Nephron progenitor cell (in vitro differentiated cells): ENCODE results near the gene CD47.

Source experiments
- DNase-seq: peaks from one replicate; pipeline ENCODE4 v3.0.0; 2021
- H3K27ac Mint-ChIP-seq: 2 replicates; pipeline ENCODE4 v1.8.0; 2021; ENCODE audit warnings: mild to moderate bottlenecking, moderate library complexity, mixed read lengths
- H3K27me3 Mint-ChIP-seq: 2 replicates; pipeline ENCODE4 v1.8.0; 2021; ENCODE audit warnings: mild to moderate bottlenecking, low read depth, mixed read lengths; ENCODE audit not compliant: poor library complexity
- H3K36me3 Mint-ChIP-seq: 2 replicates; pipeline ENCODE4 v1.8.0; 2021; ENCODE audit warnings: low read depth, mixed read lengths
- H3K4me1 Mint-ChIP-seq: 2 replicates; pipeline ENCODE4 v1.8.0; 2021; ENCODE audit warnings: mixed read lengths
- H3K4me3 Mint-ChIP-seq: 2 replicates; pipeline ENCODE4 v1.8.0; 2021; ENCODE audit warnings: mild to moderate bottlenecking, moderate library complexity, mixed read lengths
- H3K9me3 Mint-ChIP-seq: 2 replicates; pipeline ENCODE4 v1.8.0; 2021; ENCODE audit warnings: mild to moderate bottlenecking, moderate library complexity, mixed read lengths
- TF ChIP-seq, protein P1 (sequence below): fragments of 200-600 bp; sonication (generic); IDR thresholded peaks from 2 replicates; pipeline ENCODE4 v1.5.0; 2021; ENCODE audit warnings: antibody characterized with exemption

The CD47 gene

DNA sequence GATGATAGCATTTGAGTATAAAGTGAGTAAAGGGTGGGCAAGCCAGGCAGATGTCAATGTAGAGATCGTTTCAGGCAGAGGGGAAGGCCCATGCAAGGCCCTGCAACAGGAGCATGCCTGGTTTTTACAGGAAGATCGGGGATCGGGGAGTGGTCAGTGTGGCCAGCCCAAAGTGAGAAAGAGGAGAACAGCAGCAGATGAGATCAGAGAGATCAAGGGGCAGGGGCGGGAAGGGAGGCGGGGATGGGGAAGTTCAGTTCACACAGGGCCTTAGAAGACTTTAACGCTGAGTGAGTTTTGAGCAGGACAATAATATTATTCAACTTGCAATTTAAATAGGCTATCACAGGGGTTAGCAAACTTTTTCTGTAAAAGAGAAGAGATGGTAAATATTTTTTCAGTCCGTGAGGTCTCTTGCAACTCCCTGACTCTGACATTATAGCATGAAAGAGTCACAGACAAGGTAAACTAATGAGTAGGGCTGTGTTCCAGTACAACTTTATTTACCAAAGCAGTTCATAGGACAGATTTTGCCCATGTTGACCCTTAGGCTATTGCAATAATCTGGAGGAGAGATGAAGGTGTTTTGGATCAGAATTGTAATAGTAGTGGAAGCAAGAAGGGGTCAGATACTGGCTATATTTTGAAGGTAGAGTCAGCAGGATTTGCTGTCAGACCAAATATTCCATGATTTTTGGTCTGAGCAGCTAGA lies 12.4 kb upstream of the CD47 start:
- H3K9me3 Mint-ChIP-seq = no peaks in the 10 kb centered on the region
- DNase-seq = no peak
- H3K27ac Mint-ChIP-seq = peak overlapping the region; percentile 13
- H3K27me3 Mint-ChIP-seq = no peaks in the 10 kb centered on the region
- peaks cover 57% of the 10 kb centered on the region for H3K4me1 Mint-ChIP-seq
- TF ChIP-seq, protein P1, sequence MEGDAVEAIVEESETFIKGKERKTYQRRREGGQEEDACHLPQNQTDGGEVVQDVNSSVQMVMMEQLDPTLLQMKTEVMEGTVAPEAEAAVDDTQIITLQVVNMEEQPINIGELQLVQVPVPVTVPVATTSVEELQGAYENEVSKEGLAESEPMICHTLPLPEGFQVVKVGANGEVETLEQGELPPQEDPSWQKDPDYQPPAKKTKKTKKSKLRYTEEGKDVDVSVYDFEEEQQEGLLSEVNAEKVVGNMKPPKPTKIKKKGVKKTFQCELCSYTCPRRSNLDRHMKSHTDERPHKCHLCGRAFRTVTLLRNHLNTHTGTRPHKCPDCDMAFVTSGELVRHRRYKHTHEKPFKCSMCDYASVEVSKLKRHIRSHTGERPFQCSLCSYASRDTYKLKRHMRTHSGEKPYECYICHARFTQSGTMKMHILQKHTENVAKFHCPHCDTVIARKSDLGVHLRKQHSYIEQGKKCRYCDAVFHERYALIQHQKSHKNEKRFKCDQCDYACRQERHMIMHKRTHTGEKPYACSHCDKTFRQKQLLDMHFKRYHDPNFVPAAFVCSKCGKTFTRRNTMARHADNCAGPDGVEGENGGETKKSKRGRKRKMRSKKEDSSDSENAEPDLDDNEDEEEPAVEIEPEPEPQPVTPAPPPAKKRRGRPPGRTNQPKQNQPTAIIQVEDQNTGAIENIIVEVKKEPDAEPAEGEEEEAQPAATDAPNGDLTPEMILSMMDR = no peak
- H3K36me3 Mint-ChIP-seq = no peaks in the 10 kb centered on the region
- peak overlapping the region; percentile 28 for H3K4me3 Mint-ChIP-seq

DNA sequence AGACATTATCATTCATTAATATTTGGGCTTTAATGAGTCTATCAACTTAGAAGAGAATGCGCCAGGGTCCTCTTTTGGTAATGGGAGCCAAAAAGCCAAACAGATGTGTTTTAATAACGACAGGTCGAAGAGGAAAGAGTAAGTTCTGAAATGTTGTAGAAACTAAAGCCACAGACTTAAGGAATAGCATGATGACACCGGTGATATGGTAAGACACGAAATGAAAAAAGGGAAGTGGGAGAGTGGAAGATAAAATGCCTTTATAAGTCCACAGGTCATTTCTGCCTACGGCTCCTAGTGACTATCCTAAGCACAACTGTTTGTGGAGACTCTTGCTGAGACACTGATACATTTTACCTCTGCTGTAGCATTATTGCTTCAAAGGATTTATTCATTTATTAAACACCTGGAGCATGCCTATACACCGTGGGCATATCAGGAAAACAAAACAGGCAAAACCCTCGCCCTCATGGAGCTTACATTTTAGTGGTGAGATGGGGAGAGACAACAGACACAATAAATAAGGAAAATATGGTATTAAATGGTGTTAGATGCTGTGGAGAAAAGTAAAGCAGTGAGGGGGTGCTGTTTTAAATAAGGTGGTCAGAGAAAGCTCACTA lies 11.7 kb upstream of the CD47 start:
- TF ChIP-seq, protein P1 = no peak
- Mint-ChIP-seq H3K27ac (peak overlapping the region; percentile 13), H3K36me3 (no peaks in the 10 kb centered on the region), H3K27me3 (no peaks in the 10 kb centered on the region), H3K4me3 (peak overlapping the region; percentile 28), H3K9me3 (no peaks in the 10 kb centered on the region), H3K4me1 (peaks cover 57% of the 10 kb centered on the region)
- DNase-seq = no peak

DNA sequence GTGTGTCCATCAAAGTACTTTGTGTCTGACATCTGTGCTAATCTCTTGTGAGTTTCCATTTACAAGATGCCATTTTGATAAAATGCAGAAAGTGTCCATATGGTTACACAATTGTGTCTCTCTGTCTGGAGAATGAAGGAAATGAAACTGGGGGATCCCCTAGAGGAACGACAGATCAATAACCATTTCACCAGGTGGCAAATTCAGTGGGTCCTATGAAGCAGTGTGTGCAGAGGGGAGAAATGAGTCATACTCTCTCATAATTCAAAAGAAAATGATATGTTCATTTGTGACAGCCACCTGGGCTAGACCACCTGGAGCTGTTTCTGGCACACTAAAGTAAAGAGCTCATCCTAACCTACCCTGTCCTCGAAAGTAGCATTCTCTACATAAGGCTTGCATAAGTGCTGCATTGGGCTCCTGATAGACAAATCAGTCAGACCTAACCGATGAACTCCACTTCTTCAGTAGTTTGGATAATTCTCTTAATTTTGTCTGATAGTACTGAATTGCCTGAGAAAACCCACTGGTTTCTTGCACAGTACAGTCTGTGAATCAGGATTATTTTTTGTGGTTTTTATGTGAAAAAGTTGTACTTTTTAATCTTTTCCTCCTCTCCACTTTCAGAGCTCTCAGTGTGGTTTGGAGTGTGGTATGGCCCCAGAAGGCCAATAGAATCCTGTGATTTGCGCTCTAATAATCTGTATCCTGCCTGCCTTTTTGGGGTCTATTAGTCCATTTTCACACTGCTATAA lies 10.3 kb upstream of the CD47 start:
- no peak overlapping the region for H3K4me3 Mint-ChIP-seq
- H3K4me1 Mint-ChIP-seq = peaks cover 54% of the 10 kb centered on the region
- H3K27me3 Mint-ChIP-seq = no peaks in the 10 kb centered on the region

DNA sequence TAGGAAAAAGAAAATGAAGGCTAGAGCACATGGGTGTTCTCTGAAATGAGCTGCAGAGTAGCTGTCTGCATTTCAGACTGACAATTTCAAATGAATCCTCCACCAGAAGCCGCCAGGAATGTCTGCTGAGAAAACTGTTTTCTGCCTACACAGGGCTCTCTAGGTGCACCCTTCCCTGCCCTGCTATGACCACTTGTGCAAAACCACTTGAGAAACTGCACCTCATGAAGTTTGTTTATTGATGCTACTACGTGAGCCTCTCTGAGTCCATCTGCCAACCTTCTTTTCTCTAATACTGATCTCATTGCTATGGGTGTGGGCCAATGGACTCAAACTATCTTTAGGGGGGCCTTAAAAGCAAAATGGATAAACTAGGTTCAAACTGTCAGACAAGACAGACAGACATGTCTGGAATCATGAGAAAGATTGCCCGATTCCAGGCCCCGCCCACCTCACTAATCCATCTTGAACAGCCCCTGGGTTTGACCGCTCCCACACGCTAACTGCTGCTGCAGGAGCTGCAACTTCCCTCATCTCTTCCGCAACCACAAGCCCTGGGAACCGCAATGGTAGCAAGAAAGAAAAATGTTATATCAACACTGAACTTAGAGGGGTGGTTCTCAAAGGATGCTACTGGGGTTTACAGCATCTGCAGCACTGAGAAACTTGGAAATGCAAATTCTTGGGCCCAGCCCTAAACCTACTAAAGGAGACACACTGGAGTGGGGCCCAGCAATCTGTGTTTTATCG lies 9.0 kb upstream of the CD47 start:
- H3K4me1 Mint-ChIP-seq = peaks cover 42% of the 10 kb centered on the region
- no peaks in the 10 kb centered on the region for H3K9me3 Mint-ChIP-seq
- TF ChIP-seq, protein P1 = no peak
- H3K27ac Mint-ChIP-seq = no peak overlapping the region
- no peaks in the 10 kb centered on the region for H3K36me3 Mint-ChIP-seq
- no peaks in the 10 kb centered on the region for H3K27me3 Mint-ChIP-seq
- no peak overlapping the region for H3K4me3 Mint-ChIP-seq
- DNase-seq = no peak

More for the DNA sequence above, 10.3 kb upstream of the CD47 start:
- DNase-seq = no peak
- TF ChIP-seq, protein P1 = no peak
- Mint-ChIP-seq H3K9me3 (no peaks in the 10 kb centered on the region), H3K36me3 (no peaks in the 10 kb centered on the region), H3K27ac (no peak overlapping the region)

DNA sequence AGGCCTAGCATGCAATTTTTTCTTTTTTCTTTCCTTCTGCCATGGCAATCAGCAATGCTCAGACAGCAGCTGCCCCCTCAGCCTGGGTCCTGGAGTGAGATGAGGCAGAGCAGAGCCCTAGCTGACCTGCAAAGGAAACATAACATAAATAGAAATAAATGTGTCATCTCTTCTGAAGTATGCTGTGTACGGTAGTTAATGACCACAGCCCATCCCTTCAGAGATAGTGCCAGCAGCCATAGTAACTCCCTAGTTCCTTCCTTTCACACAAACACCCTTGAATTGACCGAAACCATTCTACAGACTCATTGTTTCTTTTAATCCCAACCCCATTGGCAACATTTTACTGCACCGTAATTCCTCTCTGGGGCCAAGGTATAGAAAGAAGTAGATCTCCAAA lies 8.4 kb upstream of the CD47 start:
- Mint-ChIP-seq H3K4me3 (no peak overlapping the region), H3K4me1 (peaks cover 36% of the 10 kb centered on the region), H3K27ac (no peak overlapping the region), H3K27me3 (no peaks in the 10 kb centered on the region), H3K9me3 (no peaks in the 10 kb centered on the region), H3K36me3 (no peaks in the 10 kb centered on the region)
- TF ChIP-seq, protein P1 = no peak
- DNase-seq = no peak
